ENCODE measurements around the gene CD248. TPM values are rescaled to one million over a fixed set of nuclear protein-coding genes. Genes with fewer than 3 reads are reported as not detected.

CD248 gene
- total and polyA plus RNA-seq, 2 experiments from 2014 or later, result 2.4 to 3.8 TPM

DNA sequence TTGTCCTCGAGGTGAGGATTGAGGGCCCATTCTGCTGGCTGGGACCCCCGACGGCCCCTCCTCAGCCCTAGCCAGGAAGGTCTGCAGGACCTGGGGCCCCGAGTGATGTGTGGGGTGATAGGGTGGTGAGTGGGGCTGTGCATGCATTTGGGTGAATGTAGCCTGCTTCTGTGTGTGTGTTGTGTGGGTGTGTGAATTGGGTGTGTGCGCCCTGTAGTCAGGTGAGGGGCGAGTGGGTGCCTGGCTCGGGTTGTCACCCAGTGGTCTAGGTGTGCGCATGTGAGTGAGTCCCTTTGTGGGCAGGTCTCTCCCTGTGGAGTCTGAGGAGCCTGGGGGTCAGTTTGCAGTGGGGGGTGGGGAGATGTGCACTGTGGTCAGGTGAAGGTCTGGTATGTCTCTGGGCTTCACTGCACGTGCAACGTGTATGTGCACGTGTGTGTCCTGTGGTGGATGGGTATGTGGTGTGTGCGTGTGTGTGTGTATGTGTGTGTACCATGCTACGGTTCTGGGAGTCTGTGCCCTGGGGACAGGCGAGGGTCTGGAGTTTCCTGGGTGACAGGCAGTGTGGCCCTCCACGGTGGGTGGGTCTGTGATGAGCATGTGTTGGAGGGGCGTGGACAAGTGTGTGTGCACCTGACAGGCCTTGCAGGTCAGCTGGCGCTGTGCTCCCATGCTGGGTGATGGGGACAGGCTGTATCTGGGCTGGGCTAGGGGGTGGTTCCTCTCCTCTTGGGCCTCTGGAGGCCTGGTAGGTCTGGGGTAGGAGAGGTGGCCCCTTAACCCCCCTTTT lies 24.1 kb downstream of the CD248 start:
- ATAC-seq, result no peak

More for the DNA sequence above, 24.1 kb downstream of the CD248 start:
- Histone ChIP-seq H3K27me3 (ENCODE audit: insufficient read depth) (peaks cover 30% of the 10 kb centered on the region), H3K4me1 (ENCODE audit: insufficient read depth) (peaks cover 21% of the 10 kb centered on the region), H3K9me2 (ENCODE audit: insufficient read depth) (no peaks in the 10 kb centered on the region), H4K20me1 (replicated peaks; ENCODE audit: insufficient read depth) (no peaks in the 10 kb centered on the region), H3F3A (replicated peaks; ENCODE audit: low read depth) (peaks cover 18% of the 10 kb centered on the region; the same call in 1 of the 2 replicates), H3K4me2 (peak overlapping the region; percentile 88), H3K79me2 (replicated peaks; ENCODE audit: insufficient read depth) (peaks cover 9% of the 10 kb centered on the region), H2AFZ (peak overlapping the region; percentile 72), H3K36me3 (ENCODE audit: insufficient read depth) (no peaks in the 10 kb centered on the region), H3K4me3 (peak overlapping the region; percentile 76), H3K27ac (ENCODE audit: low read depth) (no peak overlapping the region)
- Mint-ChIP-seq H3K4me3 (peak overlapping the region; percentile 69), H3K36me3 (ENCODE audit: low read depth) (no peaks in the 10 kb centered on the region; the same call in 2 of the 3 replicates), H3K9me3 (peaks cover 2% of the 10 kb centered on the region; the same call in 1 of the 3 replicates), H3K27ac (no peak overlapping the region), H3K4me1 (peaks cover 31% of the 10 kb centered on the region), H3K27me3 (ENCODE audit: insufficient read depth, low read depth, poor library complexity) (peaks cover 32% of the 10 kb centered on the region)
- DNase-seq (ENCODE audit: low spot score), result no peak
- TF ChIP-seq POLR2AphosphoS5 (IDR thresholded peaks at IDR 0.05; ENCODE audit: low read depth), result no peak
- TF ChIP-seq, protein P1, sequence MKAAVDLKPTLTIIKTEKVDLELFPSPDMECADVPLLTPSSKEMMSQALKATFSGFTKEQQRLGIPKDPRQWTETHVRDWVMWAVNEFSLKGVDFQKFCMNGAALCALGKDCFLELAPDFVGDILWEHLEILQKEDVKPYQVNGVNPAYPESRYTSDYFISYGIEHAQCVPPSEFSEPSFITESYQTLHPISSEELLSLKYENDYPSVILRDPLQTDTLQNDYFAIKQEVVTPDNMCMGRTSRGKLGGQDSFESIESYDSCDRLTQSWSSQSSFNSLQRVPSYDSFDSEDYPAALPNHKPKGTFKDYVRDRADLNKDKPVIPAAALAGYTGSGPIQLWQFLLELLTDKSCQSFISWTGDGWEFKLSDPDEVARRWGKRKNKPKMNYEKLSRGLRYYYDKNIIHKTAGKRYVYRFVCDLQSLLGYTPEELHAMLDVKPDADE (IDR thresholded peaks at IDR 0.05), result no peak
- TF ChIP-seq CREB1 (CRISPR knock-in tag; IDR thresholded peaks at IDR 0.05; ENCODE audit: low read depth), result no peak
- TF ChIP-seq EZH2 (IDR thresholded peaks at IDR 0.05; ENCODE audit: low read depth, unreplicated experiment), result no peak
- no peak for TF ChIP-seq ZNF114 (CRISPR knock-in tag; IDR thresholded peaks at IDR 0.05)
- TF ChIP-seq, protein P2, sequence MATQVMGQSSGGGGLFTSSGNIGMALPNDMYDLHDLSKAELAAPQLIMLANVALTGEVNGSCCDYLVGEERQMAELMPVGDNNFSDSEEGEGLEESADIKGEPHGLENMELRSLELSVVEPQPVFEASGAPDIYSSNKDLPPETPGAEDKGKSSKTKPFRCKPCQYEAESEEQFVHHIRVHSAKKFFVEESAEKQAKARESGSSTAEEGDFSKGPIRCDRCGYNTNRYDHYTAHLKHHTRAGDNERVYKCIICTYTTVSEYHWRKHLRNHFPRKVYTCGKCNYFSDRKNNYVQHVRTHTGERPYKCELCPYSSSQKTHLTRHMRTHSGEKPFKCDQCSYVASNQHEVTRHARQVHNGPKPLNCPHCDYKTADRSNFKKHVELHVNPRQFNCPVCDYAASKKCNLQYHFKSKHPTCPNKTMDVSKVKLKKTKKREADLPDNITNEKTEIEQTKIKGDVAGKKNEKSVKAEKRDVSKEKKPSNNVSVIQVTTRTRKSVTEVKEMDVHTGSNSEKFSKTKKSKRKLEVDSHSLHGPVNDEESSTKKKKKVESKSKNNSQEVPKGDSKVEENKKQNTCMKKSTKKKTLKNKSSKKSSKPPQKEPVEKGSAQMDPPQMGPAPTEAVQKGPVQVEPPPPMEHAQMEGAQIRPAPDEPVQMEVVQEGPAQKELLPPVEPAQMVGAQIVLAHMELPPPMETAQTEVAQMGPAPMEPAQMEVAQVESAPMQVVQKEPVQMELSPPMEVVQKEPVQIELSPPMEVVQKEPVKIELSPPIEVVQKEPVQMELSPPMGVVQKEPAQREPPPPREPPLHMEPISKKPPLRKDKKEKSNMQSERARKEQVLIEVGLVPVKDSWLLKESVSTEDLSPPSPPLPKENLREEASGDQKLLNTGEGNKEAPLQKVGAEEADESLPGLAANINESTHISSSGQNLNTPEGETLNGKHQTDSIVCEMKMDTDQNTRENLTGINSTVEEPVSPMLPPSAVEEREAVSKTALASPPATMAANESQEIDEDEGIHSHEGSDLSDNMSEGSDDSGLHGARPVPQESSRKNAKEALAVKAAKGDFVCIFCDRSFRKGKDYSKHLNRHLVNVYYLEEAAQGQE (IDR thresholded peaks at IDR 0.05; ENCODE audit: unreplicated experiment), result no peak
- TF ChIP-seq JUNB (IDR thresholded peaks at IDR 0.05; ENCODE audit: unreplicated experiment), result no peak
- no peak for TF ChIP-seq EZH2phosphoT487 (IDR thresholded peaks at IDR 0.05; ENCODE audit: unreplicated experiment)
- TF ChIP-seq, protein P3, sequence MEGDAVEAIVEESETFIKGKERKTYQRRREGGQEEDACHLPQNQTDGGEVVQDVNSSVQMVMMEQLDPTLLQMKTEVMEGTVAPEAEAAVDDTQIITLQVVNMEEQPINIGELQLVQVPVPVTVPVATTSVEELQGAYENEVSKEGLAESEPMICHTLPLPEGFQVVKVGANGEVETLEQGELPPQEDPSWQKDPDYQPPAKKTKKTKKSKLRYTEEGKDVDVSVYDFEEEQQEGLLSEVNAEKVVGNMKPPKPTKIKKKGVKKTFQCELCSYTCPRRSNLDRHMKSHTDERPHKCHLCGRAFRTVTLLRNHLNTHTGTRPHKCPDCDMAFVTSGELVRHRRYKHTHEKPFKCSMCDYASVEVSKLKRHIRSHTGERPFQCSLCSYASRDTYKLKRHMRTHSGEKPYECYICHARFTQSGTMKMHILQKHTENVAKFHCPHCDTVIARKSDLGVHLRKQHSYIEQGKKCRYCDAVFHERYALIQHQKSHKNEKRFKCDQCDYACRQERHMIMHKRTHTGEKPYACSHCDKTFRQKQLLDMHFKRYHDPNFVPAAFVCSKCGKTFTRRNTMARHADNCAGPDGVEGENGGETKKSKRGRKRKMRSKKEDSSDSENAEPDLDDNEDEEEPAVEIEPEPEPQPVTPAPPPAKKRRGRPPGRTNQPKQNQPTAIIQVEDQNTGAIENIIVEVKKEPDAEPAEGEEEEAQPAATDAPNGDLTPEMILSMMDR (conservative IDR thresholded peaks at IDR 0.05; ENCODE audit: low read depth in 2 of 2), result no peak
- TF ChIP-seq, protein P4, sequence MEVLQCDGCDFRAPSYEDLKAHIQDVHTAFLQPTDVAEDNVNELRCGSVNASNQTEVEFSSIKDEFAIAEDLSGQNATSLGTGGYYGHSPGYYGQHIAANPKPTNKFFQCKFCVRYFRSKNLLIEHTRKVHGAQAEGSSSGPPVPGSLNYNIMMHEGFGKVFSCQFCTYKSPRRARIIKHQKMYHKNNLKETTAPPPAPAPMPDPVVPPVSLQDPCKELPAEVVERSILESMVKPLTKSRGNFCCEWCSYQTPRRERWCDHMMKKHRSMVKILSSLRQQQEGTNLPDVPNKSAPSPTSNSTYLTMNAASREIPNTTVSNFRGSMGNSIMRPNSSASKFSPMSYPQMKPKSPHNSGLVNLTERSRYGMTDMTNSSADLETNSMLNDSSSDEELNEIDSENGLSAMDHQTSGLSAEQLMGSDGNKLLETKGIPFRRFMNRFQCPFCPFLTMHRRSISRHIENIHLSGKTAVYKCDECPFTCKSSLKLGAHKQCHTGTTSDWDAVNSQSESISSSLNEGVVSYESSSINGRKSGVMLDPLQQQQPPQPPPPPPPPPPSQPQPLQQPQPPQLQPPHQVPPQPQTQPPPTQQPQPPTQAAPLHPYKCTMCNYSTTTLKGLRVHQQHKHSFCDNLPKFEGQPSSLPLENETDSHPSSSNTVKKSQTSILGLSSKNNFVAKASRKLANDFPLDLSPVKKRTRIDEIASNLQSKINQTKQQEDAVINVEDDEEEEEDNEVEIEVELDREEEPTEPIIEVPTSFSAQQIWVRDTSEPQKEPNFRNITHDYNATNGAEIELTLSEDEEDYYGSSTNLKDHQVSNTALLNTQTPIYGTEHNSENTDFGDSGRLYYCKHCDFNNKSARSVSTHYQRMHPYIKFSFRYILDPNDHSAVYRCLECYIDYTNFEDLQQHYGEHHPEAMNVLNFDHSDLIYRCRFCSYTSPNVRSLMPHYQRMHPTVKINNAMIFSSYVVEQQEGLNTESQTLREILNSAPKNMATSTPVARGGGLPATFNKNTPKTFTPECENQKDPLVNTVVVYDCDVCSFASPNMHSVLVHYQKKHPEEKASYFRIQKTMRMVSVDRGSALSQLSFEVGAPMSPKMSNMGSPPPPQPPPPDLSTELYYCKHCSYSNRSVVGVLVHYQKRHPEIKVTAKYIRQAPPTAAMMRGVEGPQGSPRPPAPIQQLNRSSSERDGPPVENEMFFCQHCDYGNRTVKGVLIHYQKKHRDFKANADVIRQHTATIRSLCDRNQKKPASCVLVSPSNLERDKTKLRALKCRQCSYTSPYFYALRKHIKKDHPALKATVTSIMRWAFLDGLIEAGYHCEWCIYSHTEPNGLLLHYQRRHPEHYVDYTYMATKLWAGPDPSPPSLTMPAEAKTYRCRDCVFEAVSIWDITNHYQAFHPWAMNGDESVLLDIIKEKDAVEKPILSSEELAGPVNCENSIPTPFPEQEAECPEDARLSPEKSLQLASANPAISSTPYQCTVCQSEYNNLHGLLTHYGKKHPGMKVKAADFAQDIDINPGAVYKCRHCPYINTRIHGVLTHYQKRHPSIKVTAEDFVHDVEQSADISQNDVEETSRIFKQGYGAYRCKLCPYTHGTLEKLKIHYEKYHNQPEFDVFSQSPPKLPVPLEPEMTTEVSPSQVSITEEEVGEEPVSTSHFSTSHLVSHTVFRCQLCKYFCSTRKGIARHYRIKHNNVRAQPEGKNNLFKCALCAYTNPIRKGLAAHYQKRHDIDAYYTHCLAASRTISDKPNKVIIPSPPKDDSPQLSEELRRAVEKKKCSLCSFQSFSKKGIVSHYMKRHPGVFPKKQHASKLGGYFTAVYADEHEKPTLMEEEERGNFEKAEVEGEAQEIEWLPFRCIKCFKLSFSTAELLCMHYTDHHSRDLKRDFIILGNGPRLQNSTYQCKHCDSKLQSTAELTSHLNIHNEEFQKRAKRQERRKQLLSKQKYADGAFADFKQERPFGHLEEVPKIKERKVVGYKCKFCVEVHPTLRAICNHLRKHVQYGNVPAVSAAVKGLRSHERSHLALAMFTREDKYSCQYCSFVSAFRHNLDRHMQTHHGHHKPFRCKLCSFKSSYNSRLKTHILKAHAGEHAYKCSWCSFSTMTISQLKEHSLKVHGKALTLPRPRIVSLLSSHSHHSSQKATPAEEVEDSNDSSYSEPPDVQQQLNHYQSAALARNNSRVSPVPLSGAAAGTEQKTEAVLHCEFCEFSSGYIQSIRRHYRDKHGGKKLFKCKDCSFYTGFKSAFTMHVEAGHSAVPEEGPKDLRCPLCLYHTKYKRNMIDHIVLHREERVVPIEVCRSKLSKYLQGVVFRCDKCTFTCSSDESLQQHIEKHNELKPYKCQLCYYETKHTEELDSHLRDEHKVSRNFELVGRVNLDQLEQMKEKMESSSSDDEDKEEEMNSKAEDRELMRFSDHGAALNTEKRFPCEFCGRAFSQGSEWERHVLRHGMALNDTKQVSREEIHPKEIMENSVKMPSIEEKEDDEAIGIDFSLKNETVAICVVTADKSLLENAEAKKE (CRISPR knock-in tag; IDR thresholded peaks at IDR 0.05), result no peak
- TF ChIP-seq ZNF331 (CRISPR knock-in tag; IDR thresholded peaks at IDR 0.05; ENCODE audit: low read depth), result no peak
